CD4-positive, alpha-beta T cell (primary cell): Measurements from ENCODE around the gene CPVL. TPM values are rescaled to one million over a fixed set of nuclear protein-coding genes. Genes with fewer than 3 reads are reported as not detected.

Source experiments
- ATAC-seq: fragments of 200-7000 bp; cut with Tn5 transposase; one replicate; pipeline ENCODE4 v1.10.0; 2022; ENCODE audit warnings: mild to moderate bottlenecking; ENCODE audit not compliant: poor library complexity
- CTCF ChIA-PET: fragments of 350-600 bp; sonication (Branson Sonifier 250); formaldehyde crosslinking; loops from one replicate; lab custom pipeline; 2021; ENCODE audit warnings: antibody characterized with exemption, inconsistent platforms; lab: Charles Lee
- POLR2A ChIA-PET: fragments of 350-600 bp; sonication (Branson Sonifier 250); formaldehyde crosslinking; loops from one replicate; lab custom pipeline; 2021; ENCODE audit warnings: antibody characterized with exemption, inconsistent platforms; lab: Charles Lee
- DNase-seq, 14 experiments: peaks; one replicate each; pipeline ENCODE4 v3.0.0-alpha.2; 2013 to 2020; ENCODE audit warnings: mixed read lengths in 2 of 14
- H3K27ac ChIP-seq, 2 donors: one replicate each; pipeline versions ENCODE4 v1.5.1 to v1.7.0; 2013; ENCODE audit warnings: low read length in 2 of 2, low read depth in 1 of 2, mild to moderate bottlenecking in 1 of 2
- H3K27me3 ChIP-seq, 2 experiments: 1 replicate in 1 of 2; 2 replicates in 1 of 2; pipeline versions ENCODE4 v1.6.1 to v1.7.0; 2013; ENCODE audit warnings: low read length in 2 of 2, control low read depth in 1 of 2, mild to moderate bottlenecking in 1 of 2, moderate library complexity in 1 of 2; ENCODE audit not compliant: insufficient read depth in 2 of 2, control insufficient read depth in 1 of 2
- H3K36me3 ChIP-seq: one replicate; pipeline ENCODE4 v1.6.1; 2013; ENCODE audit warnings: low read length, control low read depth; ENCODE audit not compliant: insufficient read depth
- H3K4me1 ChIP-seq: one replicate; pipeline ENCODE4 v1.6.1; 2013; ENCODE audit warnings: low read length, control low read depth; ENCODE audit not compliant: insufficient read depth
- H3K4me3 ChIP-seq: one replicate; pipeline ENCODE4 v1.5.1; 2013; ENCODE audit warnings: mild to moderate bottlenecking, low read length, moderate library complexity
- H3K9me3 ChIP-seq, 2 experiments: 1 replicate in 1 of 2; 2 replicates in 1 of 2; pipeline versions ENCODE4 v1.6.1 to v1.7.0; 2013; ENCODE audit warnings: low read length in 2 of 2, mild to moderate bottlenecking in 2 of 2, control low read depth in 1 of 2, moderate library complexity in 1 of 2; ENCODE audit not compliant: control insufficient read depth in 1 of 2, insufficient read depth in 1 of 2
- H3K27ac Mint-ChIP-seq: one replicate; pipeline ENCODE4 v1.8.0; 2020; ENCODE audit warnings: mixed read lengths
- H3K27me3 Mint-ChIP-seq: one replicate; pipeline ENCODE4 v1.8.0; 2021; ENCODE audit warnings: mixed read lengths
- H3K36me3 Mint-ChIP-seq: one replicate; pipeline ENCODE4 v1.8.0; 2021; ENCODE audit warnings: low read depth, mixed read lengths
- H3K4me1 Mint-ChIP-seq: one replicate; pipeline ENCODE4 v1.8.0; 2021; ENCODE audit warnings: low read depth, mixed read lengths
- H3K4me3 Mint-ChIP-seq: one replicate; pipeline ENCODE4 v1.8.0; 2020; ENCODE audit warnings: mild to moderate bottlenecking, mixed read lengths
- H3K9me3 Mint-ChIP-seq: one replicate; pipeline ENCODE4 v1.8.0; 2020; ENCODE audit warnings: mixed read lengths
- intact Hi-C, 2 experiments: fragments of 100-400 bp; cut with DNase I in 1 of 2; cut with micrococcal nuclease in 1 of 2; formaldehyde crosslinking; loops; one replicate each; pipeline versions ENCODE4 v1.15.1 to v1.9.0; 2023 to 2025; cut with DNase I, micrococcal nuclease
- total RNA-seq, 174 experiments: library from RNA in 2 of 174; stranded (reverse) in 2 of 174; gene quantifications; one replicate each; pipeline ENCODE4 v1.2.3 and lab custom pipeline; 2021 to 2026
- TF ChIP-seq, protein P1 (sequence below): fragments of 200-600 bp; IDR thresholded peaks from one replicate; pipeline ENCODE4 v1.8.0; 2022; ENCODE audit warnings: antibody characterized with exemption, mild to moderate bottlenecking

The CPVL gene
- total RNA-seq, 2 experiments from 2014 or later = 3.8 to 4.5 TPM

DNA sequence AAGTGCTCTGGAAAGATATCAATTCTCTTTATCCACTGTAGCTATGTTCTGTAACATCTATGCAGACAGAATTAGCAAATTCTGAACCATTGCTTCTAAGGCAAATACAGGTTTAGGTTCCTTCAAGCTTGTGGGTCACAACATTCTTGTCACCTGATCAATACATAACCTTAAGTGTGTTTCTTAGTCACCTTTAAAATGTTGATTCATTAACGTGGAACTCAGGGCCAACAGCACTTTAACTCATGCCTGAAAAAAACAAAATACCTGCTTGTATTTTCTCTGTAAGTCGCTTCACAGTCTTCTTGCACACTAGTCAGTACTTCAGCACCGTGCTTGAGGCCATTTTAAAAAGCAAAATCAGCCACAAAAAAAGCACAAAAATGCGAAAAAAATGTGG is 153.0 kb downstream of the CPVL start:
- no peaks in the 10 kb centered on the region for H3K9me3 ChIP-seq
- TF ChIP-seq, protein P1, sequence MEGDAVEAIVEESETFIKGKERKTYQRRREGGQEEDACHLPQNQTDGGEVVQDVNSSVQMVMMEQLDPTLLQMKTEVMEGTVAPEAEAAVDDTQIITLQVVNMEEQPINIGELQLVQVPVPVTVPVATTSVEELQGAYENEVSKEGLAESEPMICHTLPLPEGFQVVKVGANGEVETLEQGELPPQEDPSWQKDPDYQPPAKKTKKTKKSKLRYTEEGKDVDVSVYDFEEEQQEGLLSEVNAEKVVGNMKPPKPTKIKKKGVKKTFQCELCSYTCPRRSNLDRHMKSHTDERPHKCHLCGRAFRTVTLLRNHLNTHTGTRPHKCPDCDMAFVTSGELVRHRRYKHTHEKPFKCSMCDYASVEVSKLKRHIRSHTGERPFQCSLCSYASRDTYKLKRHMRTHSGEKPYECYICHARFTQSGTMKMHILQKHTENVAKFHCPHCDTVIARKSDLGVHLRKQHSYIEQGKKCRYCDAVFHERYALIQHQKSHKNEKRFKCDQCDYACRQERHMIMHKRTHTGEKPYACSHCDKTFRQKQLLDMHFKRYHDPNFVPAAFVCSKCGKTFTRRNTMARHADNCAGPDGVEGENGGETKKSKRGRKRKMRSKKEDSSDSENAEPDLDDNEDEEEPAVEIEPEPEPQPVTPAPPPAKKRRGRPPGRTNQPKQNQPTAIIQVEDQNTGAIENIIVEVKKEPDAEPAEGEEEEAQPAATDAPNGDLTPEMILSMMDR = no peak
- ChIA-PET CTCF (no interaction called here), POLR2A (no interaction called here)
- intact Hi-C loops = no loop called here
- ATAC-seq (no peak), DNase-seq (no peak)
- H3K4me3 ChIP-seq = no peak overlapping the region
- H3K27ac Mint-ChIP-seq = no peak overlapping the region
- H3K4me3 Mint-ChIP-seq = no peak overlapping the region
- H3K36me3 Mint-ChIP-seq = no peaks in the 10 kb centered on the region
- peaks cover 0 to 12% of the 10 kb centered on the region in 2 experiments for H3K27me3 ChIP-seq
- no peaks in the 10 kb centered on the region for H3K4me1 Mint-ChIP-seq
- H3K27me3 Mint-ChIP-seq = peaks cover 24% of the 10 kb centered on the region
- no peaks in the 10 kb centered on the region for H3K9me3 Mint-ChIP-seq
- no peaks in the 10 kb centered on the region for H3K36me3 ChIP-seq
- H3K27ac ChIP-seq = no peak overlapping the region
- no peaks in the 10 kb centered on the region for H3K4me1 ChIP-seq

DNA sequence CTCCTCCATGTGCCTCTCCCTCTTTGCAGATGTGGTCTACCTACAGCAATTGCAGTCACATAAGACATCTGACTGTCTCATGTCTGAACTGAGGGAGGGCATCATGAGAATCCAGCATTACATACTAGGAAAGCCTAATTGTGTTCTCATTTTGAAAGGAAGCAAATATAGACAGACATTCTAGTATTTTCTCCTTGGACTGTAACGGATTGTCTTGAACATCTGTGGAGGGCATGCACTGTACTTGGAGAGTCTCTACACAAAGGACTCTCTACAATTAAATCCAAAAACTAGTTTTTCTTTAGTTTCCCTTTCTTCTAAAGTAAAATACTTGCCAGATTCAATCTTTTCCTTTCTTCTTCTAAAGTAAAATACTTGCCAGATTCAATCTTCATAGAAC is 153.5 kb downstream of the CPVL start:
- H3K27me3 ChIP-seq = peaks cover 0 to 12% of the 10 kb centered on the region in 2 experiments
- TF ChIP-seq, protein P1 = no peak
- POLR2A ChIA-PET = no interaction called here

DNA sequence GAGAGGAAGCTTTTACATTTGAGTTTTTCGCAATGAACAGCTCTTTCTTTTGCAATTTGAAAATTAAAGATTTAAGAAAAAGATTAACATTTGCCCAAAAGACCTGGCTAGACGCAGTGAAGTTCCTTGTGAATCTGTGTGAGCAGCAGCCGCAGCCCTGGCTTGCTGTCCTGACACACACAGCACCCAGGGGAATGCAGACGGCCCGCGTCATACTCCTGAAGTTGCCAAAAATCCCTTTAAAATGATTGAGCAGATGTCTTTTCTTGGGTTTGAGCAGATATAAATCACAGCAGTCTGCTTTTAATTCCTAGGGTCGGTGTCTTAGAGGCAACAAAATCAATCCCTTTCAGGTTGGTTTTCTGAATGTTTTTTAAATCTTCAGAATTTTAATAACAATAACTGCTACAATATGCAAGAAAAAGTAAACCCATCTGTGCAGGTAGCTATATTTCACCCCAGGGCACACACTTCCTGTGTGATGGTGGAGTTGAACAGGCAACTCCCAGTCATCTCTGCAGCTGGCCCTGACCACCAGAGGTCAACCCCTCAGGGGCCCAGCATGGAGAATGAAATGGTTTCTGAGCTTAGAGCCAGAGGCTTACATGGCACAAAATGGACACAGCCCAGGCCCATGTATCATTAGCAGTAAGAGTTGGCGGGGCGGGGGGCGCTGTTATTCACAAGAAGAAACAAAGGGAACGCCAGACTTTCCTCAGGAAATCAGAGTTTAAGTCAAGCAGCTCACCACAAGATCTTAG is 156.0 kb downstream of the CPVL start:
- no peak for ATAC-seq
- H3K27ac ChIP-seq = no peak overlapping the region
- Mint-ChIP-seq H3K27ac (no peak overlapping the region), H3K4me1 (no peaks in the 10 kb centered on the region), H3K4me3 (no peak overlapping the region), H3K27me3 (peaks cover 30% of the 10 kb centered on the region), H3K36me3 (no peaks in the 10 kb centered on the region), H3K9me3 (no peaks in the 10 kb centered on the region)
- no peaks in the 10 kb centered on the region for H3K4me1 ChIP-seq
- H3K36me3 ChIP-seq = no peaks in the 10 kb centered on the region
- H3K27me3 ChIP-seq = peaks cover 0 to 12% of the 10 kb centered on the region in 2 experiments
- ChIA-PET POLR2A (no interaction called here), CTCF (no interaction called here)
- intact Hi-C loops = no loop called here
- DNase-seq = no peak
- H3K4me3 ChIP-seq = no peak overlapping the region
- H3K9me3 ChIP-seq = no peaks in the 10 kb centered on the region
- TF ChIP-seq, protein P1 = no peak

More for the DNA sequence above, 153.5 kb downstream of the CPVL start:
- H3K27me3 Mint-ChIP-seq = peaks cover 22% of the 10 kb centered on the region
- intact Hi-C loops = no loop called here
- Histone ChIP-seq H3K36me3 (no peaks in the 10 kb centered on the region), H3K9me3 (no peaks in the 10 kb centered on the region), H3K4me3 (no peak overlapping the region), H3K4me1 (no peaks in the 10 kb centered on the region), H3K27ac (no peak overlapping the region)
- DNase-seq (no peak), ATAC-seq (no peak)
- CTCF ChIA-PET = no interaction called here
- H3K36me3 Mint-ChIP-seq = no peaks in the 10 kb centered on the region
- H3K9me3 Mint-ChIP-seq = no peaks in the 10 kb centered on the region
- H3K4me1 Mint-ChIP-seq = no peaks in the 10 kb centered on the region
- H3K27ac Mint-ChIP-seq = no peak overlapping the region
- H3K4me3 Mint-ChIP-seq = no peak overlapping the region
